Measurements from ENCODE around the gene PPAT. TPM values are rescaled to one million over a fixed set of nuclear protein-coding genes. Genes with fewer than 3 reads are reported as not detected.
"Not testable (repeated sequence)": the region's sequence is repeated elsewhere in the genome, so short reads cannot be mapped to it uniquely, and the experiment has no call there.

PPAT gene
- 10 to 100 TPM in 9 of 10 donors, 1 to 10 TPM in 1; 9.7 to 15.9 (median 12.7) TPM for polyA plus RNA-seq (ENCODE audit: insufficient read length in 10 of 10)
- long read RNA-seq, donor 1, partial matches to known transcripts = 70 of 72 reads
- long read RNA-seq, donor 1, other reads (novel, unspliced or antisense) = 0 of 72 reads
- long read RNA-seq, donor 2, full-length matches to known transcripts = 2 of 2 reads
- long read RNA-seq, donor 2, partial matches to known transcripts = 0 of 2 reads
- long read RNA-seq, donor 2, other reads (novel, unspliced or antisense) = 0 of 2 reads
- long read RNA-seq, donor 3 = 0 reads
- long read RNA-seq, donor 4, partial matches to known transcripts = 35 of 37 reads
- long read RNA-seq, donor 4, other reads (novel, unspliced or antisense) = 0 of 37 reads
- long read RNA-seq, donor 5, partial matches to known transcripts = 0 of 3 reads
- long read RNA-seq, donor 5, other reads (novel, unspliced or antisense) = 0 of 3 reads
- long read RNA-seq, donor 6, full-length matches to known transcripts = 6 of 6 reads
- long read RNA-seq, donor 6, partial matches to known transcripts = 0 of 6 reads
- long read RNA-seq, donor 6, other reads (novel, unspliced or antisense) = 0 of 6 reads
- long read RNA-seq, donor 7, partial matches to known transcripts = 0 of 1 reads
- long read RNA-seq, donor 7, other reads (novel, unspliced or antisense) = 0 of 1 reads
- long read RNA-seq, donor 8, partial matches to known transcripts = 0 of 3 reads
- long read RNA-seq, donor 8, other reads (novel, unspliced or antisense) = 0 of 3 reads
- long read RNA-seq, donor 9, partial matches to known transcripts = 0 of 1 reads
- long read RNA-seq, donor 9, other reads (novel, unspliced or antisense) = 0 of 1 reads

- peak; percentile 98 to 100 (median 98) for DNase-seq
Observed at GRCh38 chr4:56435140-56435926, at the start of gene PPAT. Gene PPAT (minus strand): TSS chr4:56435615. CDS start chr4:56435477, 138 bp downstream.

DNA sequence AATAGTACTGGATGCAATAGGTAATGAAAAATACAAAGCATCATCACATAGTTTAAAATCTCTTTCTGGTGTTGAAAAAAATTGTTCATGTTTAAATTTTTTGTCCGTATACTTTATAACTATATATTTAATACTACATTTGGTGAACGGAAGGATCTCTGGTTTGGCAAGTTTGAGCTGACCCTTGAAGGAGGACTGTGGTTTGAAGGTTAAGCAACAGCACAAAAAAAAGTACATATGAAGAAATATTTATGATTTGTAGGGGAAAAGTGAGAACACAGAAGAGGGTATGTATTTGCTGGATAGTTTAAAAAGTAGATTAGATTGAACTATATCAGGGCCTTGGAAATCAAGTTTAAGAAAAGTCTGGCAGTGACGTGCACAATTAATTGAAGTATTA lies 45.3 kb upstream of the PPAT start:
- DNase-seq = no peak

GRCh38 chr4:56477192-56477702 lies 41.8 kb upstream of the PPAT start:
- no peak for DNase-seq

GRCh38 chr4:56475917-56476316 lies 40.5 kb upstream of the PPAT start:
- DNase-seq = no peak

DNA sequence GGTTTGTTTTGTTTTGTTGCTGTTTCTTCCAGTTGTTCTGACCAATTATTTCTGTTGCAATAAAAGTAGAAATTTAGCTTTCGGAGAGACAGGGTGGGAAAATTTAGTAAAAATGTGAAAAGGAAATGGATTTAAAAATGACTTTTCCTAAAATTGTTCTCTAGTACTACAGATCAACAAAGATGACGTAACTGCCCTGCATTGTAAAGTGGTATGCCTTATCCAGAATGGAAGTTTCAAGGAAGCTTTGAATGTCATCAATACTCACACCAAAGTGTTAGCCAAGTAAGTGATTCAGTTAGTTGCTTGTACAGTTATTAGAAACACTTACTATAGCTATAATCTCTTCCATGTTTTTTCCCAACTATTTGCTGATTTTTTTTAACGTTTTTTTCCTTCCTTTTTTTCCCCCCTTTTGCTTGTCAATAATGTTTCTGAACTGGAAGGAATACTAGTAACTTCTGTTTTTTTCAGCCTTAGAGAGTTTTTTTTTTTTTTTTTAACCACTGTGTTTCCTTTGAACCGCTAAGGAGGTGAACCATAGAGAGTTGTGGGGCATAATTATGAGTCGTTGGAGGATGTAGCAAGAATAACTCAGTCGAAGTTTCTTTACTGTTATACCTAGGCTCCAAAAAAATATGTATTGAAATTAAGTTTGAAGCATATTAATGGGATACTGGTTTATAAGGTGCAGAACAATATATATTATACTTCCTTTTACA lies 34.2 kb upstream of the PPAT start:
- no peak for DNase-seq

- DNase-seq = peak in 1 of 3 donors; percentile 22
Observed at GRCh38 chr4:56468097-56468422, 32.6 kb upstream of the PPAT start.

DNA sequence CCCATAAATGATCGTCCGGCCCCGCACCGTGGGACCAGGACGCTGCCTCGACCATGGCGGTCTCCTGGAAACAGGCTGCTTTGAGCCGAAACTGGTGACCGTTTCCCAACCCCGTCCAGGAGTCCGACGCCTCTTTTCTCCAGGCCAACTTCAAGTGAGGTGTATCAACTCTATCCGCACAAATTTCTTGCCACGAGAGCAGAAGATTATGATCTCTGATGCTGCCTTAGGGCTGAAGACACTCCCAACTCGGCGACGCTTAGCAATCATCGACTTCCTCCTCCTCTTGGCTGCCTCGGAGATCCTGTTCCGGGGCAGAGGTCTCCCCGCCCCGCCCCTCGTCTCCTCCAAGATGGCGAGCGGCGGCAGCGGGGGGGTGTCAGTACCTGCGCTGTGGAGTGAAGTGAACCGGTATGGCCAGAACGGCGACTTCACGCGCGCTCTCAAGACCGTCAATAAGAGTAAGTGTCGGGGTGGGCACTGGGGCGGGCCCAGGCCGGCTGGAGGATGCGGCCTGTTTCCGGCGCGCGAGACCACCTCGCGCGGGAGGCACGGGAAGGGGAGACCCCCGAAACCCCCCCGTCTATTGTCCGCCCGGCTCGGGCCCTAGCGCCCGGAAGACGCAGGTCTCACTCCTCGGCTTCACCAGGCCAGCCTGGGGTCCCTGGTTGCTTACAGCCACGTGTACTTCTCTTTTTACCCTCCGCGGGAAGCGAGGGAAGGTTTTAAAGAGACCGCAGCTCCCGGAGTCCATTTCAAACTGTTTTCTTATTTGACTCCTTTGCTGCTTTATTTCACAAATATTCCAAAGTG lies 32.1 kb upstream of the PPAT start, which contains the start of gene SRP72:
Gene SRP72 (plus strand): TSS at position 334 of the 813 bp plus-strand sequence. CDS start 19 bp downstream, at position 353.
- peak; percentile 89 to 97 (median 93) for DNase-seq

- DNase-seq = no peak
Observed at GRCh38 chr4:56466910-56467283, 31.5 kb upstream of the PPAT start.

DNA sequence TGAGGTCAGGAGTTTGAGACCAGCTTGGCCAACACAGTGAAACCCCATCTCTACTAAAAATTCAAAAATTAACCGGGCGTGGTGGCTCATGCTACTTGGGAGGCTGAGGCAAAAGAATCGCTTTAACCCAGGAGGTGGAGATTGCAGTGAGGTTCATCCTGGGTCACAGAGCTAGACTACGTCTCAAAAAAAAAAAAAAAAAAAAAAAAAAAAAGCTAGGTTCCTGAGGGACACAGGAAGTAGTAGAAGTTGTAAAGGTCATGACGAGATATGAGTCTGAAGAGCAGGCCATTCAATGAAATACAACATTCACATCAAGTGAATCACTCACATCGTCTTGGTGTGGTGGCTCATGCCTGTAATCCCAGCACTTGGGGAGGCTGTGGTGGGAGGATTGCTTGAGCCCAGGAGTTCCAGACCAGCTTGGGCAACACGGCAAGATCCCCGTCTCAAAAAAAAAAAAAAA lies 30.9 kb upstream of the PPAT start:
- DNase-seq = peak in 2 of 3 donors; percentile 7 to 66

- DNase-seq = no peak
Observed at GRCh38 chr4:56465599-56466295, 30.3 kb upstream of the PPAT start.

- DNase-seq = no peak
Observed at GRCh38 chr4:56464581-56464980, 29.2 kb upstream of the PPAT start.

GRCh38 chr4:56463711-56464110 lies 28.3 kb upstream of the PPAT start:
- no peak for DNase-seq

GRCh38 chr4:56462157-56462556 lies 26.7 kb upstream of the PPAT start:
- no peak for DNase-seq

DNA sequence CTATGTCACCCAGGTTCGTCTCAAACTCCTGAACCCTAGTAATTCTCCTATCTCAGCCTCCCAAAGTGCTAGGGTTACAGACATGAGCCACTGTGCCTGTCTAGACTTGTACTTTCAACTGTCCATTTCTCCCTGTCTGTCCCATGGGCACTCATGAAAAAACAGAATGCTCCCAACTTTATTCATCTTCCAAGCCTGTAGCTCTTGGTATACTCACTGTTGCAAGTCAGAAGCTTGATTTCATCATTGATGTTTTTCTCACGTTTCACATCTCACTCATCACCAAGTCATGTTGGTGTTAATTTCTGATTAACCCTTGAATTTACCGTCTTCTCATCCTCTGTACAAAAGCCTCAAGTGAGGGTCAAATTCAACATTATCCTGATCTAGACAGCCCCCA lies 24.7 kb upstream of the PPAT start:
- no peak for DNase-seq

- no peak for DNase-seq
Observed at GRCh38 chr4:56450342-56450741, 14.9 kb upstream of the PPAT start.

GRCh38 chr4:56449475-56449874 lies 14.1 kb upstream of the PPAT start:
- DNase-seq = not testable (repeated sequence)

DNA sequence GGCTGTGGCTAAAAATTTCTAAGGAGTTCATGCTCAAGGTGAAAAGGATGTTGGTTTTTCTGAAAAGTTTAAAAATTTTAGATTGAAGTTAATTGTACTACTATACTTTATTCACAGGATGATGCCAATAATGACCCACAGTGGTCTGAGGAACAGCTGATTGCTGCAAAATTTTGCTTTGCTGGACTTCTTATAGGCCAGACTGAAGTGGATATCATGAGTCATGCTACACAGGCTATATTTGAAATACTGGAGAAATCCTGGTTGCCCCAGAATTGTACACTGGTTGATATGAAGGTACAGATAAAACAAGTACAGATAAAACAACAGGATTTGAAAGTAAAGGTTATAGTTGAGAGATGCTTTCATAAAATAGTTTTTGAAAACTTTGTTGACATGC lies 12.9 kb upstream of the PPAT start:
- DNase-seq = no peak

DNA sequence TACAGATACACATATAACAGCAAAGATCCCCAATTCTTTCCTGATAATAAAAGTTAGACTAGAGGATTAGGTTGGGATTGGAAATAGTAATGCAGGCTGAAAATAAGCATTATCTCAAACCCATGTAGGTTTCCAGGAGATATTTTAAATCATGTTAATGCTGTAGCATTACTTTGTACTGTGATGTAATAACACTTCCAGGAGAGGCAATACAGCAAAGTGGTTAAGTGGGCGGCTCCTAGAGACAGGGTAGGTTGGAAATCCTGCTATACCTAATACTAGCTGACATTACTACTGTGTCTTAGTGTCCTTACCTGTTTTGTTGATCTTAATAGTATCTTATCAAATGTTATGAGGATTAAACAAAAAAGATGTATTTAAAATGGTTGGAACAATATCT lies 10.3 kb upstream of the PPAT start:
- DNase-seq = no peak

- no peak for DNase-seq
Observed at GRCh38 chr4:56444719-56445118, 9.3 kb upstream of the PPAT start.

DNA sequence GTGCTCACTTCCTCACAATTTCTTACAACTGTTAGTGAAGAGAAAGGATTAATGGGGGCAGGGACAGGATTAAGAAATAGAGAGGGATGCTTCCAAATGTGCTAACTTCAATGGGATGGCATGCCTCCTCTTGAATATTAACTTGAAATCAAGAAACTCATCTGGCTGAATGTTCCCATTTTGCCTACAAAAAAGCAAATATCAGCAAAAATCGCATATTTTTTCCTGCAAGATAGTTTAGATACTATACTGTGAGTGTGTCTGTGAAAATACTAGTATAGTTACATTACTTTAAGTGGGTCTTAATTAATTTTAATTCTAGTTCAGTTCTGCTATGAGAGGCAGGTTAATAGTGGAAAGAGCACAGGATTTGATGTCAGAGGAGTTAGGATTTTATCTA lies 5.6 kb upstream of the PPAT start:
- no peak for DNase-seq
